Ishikawa (cell line): ENCODE measurements around the gene LAMC1.
A peak's percentile ranks its signal among the peaks of the same experiment; 100 is the strongest.

Experiments
- CEBPB ChIP-seq: IDR thresholded peaks from 2 replicates; pipeline ENCODE4 v1.6.1; 2012
- CREB1 ChIP-seq: IDR thresholded peaks from 2 replicates; pipeline ENCODE4 v1.6.1; 2012; ENCODE audit warnings: low read depth
- EGR1 ChIP-seq: IDR thresholded peaks from 2 replicates; pipeline ENCODE4 v1.6.1; 2012
- EP300 ChIP-seq: IDR thresholded peaks from 2 replicates; pipeline ENCODE4 v1.6.1; 2012; ENCODE audit warnings: borderline replicate concordance
- FOXM1 ChIP-seq: IDR thresholded peaks from 2 replicates; pipeline ENCODE4 v1.6.1; 2012; ENCODE audit warnings: low read depth, borderline replicate concordance
- NFIC ChIP-seq: IDR thresholded peaks from 2 replicates; pipeline ENCODE4 v1.6.1; 2012
- RAD21 ChIP-seq: IDR thresholded peaks from 2 replicates; pipeline ENCODE4 v1.6.1; 2012; ENCODE audit warnings: low read depth
- TAF1 ChIP-seq: IDR thresholded peaks from 2 replicates; pipeline ENCODE4 v1.6.1; 2012; ENCODE audit warnings: low read depth, mild to moderate bottlenecking
- TCF12 ChIP-seq: IDR thresholded peaks from 2 replicates; pipeline ENCODE4 v1.6.1; 2012; ENCODE audit warnings: low read depth
- TEAD4 ChIP-seq: IDR thresholded peaks from 2 replicates; pipeline ENCODE4 v1.6.1; 2012
- YY1 ChIP-seq: IDR thresholded peaks from 2 replicates; pipeline ENCODE4 v1.6.1; 2012; ENCODE audit warnings: low read depth
- ZBTB7A ChIP-seq: IDR thresholded peaks from 2 replicates; pipeline ENCODE4 v1.6.1; 2012; ENCODE audit warnings: low read depth
- TF ChIP-seq, protein P1 (sequence below): IDR thresholded peaks from 2 replicates; pipeline ENCODE4 v1.6.1; 2012; ENCODE audit warnings: low read depth, mild to moderate bottlenecking
- TF ChIP-seq, protein P2 (sequence below): IDR thresholded peaks from 2 replicates; pipeline ENCODE4 v1.6.1; 2012
- TF ChIP-seq, protein P3 (sequence below): IDR thresholded peaks from 2 replicates; pipeline ENCODE4 v1.6.1; 2012

The LAMC1 gene

DNA sequence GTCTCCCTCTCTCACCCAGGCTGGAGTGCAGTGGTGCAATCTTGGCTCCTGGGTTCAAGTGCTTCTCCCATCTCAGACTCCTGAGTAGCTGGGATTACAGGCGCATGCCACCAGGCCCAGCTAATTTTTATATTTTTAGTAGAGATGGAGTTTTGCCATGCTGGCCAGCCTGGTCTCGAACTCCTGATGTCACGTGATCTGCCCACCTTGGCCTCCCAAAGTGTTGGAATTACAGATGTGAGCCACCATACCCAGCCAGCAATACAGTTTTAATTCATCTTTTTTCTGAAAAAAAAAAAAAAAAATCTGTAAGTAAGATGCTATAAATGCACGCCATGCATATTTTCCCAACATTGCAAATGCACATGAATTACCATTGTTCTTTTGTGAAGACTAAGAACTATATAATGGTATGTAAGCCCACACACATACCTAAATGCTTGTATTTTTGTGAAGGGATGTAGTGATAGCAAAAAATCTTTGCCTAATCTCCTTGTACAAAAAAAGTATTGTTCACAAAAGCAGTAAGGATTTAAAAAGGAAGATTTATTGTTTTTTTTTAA lies 170.8 kb downstream of the LAMC1 start:
- no peak for TF ChIP-seq FOXM1
- TF ChIP-seq CEBPB: no peak
- TF ChIP-seq, protein P1, sequence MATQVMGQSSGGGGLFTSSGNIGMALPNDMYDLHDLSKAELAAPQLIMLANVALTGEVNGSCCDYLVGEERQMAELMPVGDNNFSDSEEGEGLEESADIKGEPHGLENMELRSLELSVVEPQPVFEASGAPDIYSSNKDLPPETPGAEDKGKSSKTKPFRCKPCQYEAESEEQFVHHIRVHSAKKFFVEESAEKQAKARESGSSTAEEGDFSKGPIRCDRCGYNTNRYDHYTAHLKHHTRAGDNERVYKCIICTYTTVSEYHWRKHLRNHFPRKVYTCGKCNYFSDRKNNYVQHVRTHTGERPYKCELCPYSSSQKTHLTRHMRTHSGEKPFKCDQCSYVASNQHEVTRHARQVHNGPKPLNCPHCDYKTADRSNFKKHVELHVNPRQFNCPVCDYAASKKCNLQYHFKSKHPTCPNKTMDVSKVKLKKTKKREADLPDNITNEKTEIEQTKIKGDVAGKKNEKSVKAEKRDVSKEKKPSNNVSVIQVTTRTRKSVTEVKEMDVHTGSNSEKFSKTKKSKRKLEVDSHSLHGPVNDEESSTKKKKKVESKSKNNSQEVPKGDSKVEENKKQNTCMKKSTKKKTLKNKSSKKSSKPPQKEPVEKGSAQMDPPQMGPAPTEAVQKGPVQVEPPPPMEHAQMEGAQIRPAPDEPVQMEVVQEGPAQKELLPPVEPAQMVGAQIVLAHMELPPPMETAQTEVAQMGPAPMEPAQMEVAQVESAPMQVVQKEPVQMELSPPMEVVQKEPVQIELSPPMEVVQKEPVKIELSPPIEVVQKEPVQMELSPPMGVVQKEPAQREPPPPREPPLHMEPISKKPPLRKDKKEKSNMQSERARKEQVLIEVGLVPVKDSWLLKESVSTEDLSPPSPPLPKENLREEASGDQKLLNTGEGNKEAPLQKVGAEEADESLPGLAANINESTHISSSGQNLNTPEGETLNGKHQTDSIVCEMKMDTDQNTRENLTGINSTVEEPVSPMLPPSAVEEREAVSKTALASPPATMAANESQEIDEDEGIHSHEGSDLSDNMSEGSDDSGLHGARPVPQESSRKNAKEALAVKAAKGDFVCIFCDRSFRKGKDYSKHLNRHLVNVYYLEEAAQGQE: no peak
- TF ChIP-seq, protein P2, sequence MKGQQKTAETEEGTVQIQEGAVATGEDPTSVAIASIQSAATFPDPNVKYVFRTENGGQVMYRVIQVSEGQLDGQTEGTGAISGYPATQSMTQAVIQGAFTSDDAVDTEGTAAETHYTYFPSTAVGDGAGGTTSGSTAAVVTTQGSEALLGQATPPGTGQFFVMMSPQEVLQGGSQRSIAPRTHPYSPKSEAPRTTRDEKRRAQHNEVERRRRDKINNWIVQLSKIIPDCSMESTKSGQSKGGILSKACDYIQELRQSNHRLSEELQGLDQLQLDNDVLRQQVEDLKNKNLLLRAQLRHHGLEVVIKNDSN: no peak
- TF ChIP-seq YY1: no peak
- TF ChIP-seq, protein P3, sequence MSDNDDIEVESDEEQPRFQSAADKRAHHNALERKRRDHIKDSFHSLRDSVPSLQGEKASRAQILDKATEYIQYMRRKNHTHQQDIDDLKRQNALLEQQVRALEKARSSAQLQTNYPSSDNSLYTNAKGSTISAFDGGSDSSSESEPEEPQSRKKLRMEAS: no peak
- no peak for TF ChIP-seq TAF1
- TF ChIP-seq CREB1: no peak
- no peak for TF ChIP-seq RAD21
- no peak for TF ChIP-seq TEAD4
- TF ChIP-seq EGR1: no peak
- TF ChIP-seq TCF12: no peak
- no peak for TF ChIP-seq EP300
- TF ChIP-seq ZBTB7A: no peak
- no peak for TF ChIP-seq NFIC

DNA sequence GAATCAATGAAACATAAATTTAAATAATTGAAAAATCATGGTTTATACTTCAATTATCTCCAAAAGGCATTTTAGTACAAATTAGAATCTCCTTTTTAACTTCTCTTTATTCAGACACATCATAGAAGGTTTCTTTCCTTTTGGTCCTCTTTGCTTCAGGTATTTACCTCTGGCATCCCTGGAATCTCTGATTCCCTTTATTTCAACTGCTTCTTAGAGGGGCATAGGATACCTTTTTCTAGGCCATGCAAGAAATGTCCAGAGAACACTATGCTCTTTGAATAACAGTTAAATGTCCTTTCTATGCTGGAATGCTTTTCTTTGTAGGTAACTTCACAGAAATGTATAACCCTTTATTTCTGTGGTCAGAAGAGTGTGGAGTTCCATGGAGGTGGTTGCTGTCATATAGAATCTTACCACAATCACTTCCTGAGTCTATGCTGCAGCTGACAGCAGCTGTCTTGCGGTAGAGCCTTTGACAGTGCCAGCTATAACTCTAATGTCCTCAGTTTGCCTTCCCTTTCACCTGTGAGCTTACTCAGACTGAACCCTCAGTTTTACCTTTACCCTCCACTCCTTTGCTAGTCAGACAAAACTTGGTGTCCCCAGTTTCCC lies 171.4 kb downstream of the LAMC1 start:
- 0 out of 2 replicates have a peak, but pooled peaks have one; percentile 10 for TF ChIP-seq TEAD4
- no peak for TF ChIP-seq EP300

DNA sequence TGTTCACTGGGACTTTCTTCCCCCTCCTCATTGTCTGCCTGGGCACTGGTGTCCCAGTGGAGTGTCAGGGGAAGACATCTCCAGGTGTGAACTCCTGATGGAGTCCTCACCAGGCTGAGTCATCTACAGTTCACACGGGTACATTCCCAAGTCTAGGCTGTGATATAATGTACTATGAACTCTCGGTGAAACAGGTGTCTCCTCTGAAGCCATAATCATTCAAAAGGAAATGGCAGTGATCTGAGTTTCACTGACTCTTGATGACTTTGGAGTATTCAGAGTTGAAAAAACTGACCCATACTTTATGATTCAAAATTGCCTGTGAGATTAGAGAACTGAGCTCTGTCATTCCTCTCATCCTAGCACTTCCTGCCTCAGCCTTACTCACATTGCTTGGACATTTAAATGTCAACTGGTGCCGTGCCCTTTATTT lies 171.9 kb downstream of the LAMC1 start:
- TF ChIP-seq TEAD4 (no peak), EGR1 (no peak), YY1 (no peak), EP300 (no peak)
- TF ChIP-seq, protein P3: no peak
